GM18870 (cell line): ENCODE results near the gene PHF21A.

ENCODE experiments used
- ATAC-seq: cut with Tn5 transposase; IDR thresholded peaks from one replicate; pipeline ENCODE4 v1.9.1; 2021; ENCODE audit warnings: moderate library complexity; ENCODE audit not compliant: unreplicated experiment

PHF21A gene

DNA sequence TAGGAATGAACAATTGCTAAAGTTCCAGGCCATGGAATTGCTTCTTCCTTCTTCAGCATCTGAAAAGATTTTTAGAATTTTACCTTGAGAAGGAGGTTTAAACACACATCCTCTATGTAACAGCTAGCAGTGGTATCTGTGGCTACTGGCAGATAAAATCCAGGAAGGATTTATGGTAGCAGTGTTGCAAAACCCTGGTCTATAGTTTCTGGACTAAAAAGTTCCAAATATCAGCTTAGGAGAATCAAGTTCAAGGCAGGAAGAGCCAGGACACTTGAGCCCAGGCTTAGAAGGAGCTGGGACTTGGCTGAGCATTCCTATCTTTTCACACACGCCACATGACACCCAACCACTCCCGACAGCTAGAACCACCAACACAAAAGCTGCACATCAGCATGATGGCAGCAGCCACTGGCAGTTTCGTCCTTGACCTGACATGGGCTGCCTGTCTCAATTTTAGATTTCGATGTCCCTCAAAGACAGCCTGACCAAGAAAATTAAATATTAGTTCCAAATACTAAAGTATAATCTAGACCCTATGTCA, 184.7 kb downstream of the PHF21A start:
- ATAC-seq, result no peak

DNA sequence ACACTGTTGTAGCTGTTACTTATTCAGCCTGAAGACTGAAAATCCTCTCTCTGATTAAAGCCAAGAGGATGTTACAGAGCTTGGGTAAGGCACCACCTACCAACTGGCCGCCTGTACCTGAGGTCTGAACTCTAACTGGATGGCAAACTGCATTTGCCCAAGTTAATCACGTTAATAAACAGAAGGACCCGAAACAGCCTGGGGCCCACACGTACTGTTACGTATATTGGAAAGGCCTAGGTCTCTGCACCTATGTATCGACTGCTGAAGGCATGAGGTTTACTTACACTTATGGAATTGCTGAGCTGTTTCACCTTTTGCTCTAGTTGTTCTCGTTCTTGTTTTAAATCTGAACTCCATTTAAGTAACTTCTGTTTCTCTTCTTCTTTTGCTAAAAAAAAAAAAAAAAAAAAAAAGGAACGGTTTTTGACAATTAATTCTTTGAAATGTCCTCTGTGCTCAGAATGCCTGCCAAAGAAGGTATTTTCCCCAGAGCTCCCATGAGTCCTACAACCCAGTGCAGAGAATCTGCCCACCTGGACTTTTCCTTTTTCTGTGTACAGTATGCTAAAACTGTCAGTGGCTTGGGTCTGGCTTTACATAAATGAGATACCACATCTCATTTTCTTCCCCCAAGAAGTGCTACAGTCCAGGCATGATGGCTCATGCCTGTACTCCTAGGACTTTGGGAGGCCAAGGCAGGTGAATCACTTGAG, 185.7 kb downstream of the PHF21A start:
- no peak for ATAC-seq

DNA sequence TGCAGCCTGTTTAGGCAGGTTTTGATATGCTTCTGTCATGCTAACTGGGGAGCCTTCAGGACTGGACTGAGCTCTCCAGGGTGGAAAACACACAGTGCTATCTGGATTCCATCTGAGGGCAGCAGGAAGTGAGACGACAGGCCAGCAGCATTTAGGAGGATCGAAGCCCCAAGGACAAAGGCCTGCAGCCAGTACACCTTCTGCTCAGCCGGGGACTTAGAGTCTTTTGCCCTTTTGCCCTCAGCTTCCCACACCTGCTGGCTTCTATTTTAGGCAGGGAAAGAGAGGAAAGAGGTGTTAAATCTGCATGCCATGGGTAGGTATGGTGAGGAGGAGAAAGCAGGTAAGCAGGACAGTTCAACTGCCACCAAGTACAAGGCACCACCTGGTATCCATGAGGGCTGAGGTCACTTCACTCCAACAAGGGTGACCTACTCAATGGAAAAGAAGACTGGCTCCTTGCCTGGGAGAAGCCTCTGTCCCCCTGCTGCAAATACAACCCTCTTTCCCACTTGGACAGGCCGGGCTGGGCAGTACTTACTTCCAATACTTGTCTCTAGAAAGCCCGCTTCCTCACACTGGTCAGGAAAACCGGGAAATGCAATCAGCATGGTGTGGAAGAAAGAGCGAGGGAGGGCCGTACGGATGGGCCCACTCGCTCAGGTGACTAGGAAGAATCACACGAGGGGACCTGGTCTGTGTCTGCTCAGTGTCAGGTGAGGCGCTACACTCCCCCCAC, 186.5 kb downstream of the PHF21A start:
- no peak for ATAC-seq

DNA sequence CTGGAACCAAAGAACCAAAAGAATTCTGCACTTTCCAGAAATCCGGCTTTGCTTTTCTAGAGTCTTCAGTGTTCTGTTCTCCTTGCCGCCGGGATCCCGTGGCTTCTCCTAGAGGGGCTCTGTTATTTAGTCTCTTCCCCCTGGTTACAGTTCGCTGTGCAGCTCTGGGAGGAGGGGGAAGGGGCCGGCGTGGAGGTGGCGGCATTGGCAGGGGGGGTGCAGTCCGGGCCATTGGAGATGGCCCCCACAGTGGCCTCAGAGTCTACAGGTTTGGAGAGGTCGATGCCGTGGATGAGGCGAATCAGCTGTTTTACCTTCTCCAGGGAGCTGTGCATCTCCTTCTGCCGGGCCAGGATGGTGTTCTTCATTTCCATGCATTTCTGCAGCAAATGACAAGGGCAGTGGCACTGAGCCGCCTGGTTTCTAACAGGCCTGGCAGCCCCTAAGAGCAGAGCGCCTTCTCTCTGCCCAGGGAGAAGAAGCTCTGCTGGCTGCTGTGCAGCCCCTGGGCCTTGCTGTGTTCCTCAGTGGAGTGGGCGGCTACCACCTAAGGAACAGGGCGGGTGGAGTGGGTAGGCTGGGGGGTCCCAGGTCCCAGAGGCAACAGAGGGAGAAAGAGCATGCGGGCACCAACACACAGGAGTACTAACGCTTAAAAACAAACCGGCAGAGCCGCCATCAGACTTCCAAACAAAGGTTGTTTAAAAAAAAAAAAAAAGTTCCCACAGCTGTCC, 187.2 kb downstream of the PHF21A start:
- no peak for ATAC-seq

DNA sequence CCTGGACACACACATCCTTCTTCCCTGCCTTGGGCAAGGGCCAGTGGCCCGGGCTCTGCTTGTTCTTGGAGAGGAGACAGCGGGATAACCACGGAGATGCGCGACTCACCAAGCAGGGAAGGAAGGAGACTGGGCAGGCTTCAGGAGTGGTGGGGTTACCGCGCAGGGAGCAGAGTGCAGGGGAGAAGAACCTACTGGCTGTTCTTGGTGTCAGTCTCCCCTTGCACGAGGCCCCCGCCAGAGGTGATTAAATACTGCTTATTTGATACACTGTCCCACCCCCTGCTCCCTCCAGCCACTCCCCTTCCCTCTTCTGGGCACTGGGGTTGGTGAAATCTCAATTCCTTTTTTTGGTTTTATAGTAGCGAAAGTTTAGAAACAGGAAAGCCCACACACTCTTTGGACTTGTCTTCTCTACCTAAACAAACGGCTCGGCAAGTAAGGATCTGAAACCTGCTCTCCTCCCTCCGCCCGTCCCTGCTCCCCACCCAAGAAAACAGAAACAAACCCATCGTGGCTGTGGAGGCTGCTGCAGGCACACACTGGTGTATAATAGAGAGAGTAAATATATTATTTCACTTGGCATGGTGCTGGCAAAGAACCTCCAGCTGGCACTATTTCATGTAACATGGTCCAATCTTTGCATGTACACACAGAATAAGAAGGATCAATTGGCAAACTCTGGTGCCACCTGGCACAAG, 188.0 kb downstream of the PHF21A start:
- ATAC-seq, result no peak

DNA sequence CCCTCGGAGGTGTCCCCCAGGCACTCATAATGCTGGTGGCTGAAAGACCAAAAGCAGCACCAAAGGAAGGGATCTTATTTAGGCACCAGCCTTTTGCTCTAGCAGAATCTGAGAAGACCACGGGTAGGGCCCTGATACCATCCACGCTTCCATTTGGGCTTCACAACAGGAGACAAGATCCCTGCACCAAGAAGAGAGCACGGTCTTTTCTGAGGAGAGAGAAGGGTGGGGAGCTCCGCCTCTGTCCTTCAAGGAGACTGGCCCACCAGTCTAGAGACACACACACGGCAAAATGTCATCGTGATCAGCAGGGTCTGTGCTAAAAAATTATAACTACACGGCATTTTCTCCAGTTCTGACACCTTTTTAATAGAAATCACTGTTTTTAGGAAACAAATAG, 189.0 kb downstream of the PHF21A start:
- ATAC-seq, result no peak

DNA sequence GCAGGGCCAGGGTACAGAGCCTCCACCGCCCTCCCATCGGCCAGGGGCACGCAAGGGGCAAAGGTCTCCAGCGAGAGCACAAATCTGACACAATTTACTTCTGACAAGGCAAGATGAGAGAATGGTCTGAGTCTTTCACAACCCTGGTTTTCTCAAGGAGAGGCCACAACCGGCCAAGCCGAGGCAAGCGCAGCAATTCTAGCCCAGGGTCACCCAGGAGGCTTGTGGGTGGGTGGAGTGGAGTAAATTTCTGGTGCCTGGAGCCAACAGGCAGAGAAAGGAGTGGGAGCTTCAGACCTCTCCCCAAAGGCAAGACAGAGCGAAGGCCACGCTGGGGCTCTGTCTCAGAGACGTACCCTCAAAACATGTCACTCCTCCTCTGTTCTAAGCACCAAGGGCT, 189.5 kb downstream of the PHF21A start:
- ATAC-seq, result no peak

DNA sequence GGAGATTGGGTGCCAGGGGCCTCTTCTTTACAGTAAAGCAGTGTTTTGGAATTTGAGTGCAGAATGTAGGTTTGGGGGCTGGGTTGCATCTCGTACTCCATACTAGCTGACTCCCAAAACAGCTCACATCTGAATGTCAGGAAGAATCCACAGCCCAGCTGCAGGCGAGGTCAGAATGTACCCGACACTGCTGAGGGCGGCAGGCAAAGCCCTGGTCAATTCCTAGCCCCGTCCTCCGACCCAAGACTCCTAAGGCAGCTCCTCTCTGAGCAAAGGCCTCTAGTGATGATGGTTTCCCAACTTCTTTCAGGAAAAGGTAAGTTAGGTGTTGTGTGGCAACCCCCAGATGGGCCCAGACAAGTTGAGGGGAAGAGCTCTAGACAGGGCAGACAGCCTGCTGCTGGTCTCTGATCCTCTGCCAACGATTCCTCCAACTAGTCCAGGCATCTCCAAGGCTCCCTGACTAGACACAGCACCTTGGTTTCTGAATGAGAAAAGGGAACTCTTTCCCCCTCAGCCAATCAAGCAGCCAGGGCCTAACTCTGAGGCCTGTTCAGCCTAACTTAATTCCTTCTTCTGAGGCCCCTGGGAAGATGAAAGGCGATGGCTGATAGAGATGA, 190.2 kb downstream of the PHF21A start:
- ATAC-seq, result no peak

DNA sequence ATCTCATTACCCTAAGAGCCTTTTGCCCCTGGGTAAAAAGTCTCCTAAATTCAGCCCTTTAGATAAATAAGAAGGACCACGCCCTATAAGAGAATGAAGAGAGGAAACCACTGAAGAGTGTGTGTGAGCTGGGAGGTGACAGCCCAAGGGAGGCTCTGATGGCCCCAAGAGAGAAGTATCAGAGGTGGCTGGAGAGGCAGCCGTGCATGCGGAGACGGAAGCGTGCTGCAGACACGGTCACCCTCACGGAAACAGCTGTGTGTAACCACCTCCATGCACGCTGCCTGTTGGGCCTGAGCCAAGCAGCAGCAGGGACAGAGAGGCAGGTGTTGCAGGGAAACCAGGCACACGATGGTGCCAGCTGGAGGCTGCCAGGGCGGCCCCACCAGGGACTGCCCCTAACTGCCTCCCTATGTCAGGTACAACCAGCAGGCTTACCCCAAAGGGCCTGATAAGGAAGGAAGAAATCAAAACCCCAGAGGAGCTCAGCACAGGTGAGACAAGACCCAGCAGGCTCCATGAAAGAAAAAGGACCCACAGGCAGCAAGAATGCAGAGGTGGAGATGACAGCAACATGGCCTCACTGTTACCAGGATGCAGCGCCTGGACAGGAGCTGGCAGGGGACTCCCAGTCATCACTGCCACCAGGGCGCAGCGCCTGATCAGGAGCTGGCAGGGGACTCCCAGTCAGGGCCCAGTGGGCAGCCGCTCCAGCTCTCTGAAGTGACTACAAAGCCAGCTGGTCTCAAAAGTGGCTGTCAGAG, 191.0 kb downstream of the PHF21A start:
- peak; percentile 91 for ATAC-seq

DNA sequence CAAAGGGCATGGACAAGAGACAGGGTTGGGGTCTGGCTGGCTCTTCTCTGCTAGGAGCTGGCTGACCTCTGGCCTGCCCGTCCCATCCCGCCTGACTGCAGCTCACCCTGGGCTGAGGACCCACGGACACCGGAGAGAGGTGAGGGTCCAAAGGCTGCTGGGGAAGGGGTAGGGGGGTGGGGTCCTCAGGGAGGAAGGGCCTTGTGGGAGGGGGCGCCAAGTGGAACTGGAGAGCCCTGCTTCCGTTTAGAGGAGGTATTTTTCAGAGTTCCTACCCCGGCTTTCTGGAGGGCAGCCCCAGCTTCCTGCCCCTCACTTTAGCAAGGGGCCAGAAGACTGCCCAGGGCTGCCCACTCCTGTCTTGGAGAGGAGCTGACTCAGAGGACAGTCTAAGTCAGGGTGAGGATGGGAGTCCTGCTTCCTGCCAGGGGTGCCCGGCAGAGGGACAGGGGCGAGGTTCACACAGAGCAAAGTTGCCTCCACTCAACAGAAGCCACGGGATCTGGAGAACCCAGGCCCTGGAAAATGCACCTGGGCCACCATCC, 191.7 kb downstream of the PHF21A start:
- no peak for ATAC-seq

DNA sequence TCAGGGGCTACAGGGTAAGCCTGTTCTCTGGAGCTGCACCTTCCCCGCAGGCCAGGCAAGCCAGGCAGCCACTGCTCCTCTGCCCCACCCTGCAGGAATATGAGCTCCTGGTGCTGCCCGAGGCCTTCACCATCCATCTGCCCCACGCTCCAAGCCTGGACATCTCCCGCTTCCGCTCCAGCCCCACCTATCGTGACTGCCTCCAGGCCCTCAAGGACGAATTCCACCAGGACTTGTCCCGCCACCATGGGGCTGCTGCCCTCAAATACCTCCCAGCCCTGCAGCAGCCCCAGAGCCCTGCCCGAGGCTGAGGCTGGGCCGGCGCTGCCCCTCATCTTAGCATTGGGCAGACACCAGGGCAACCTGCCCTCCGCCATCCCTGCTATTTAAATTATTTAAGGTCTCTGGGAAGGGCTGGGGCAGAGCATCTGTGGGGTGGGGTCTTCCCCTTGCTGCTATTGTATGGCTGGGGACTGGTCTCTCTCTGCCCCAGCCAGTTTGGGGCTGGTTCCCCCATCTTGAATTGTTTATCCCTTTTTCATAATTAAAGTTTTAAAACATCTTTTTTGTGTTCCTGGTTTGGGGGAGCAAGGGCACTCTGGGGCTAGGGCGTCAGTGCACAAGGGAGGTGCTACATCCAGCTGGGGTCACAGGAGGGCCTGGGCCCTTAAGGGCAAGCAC, 192.6 kb downstream of the PHF21A start:
- ATAC-seq, result no peak

DNA sequence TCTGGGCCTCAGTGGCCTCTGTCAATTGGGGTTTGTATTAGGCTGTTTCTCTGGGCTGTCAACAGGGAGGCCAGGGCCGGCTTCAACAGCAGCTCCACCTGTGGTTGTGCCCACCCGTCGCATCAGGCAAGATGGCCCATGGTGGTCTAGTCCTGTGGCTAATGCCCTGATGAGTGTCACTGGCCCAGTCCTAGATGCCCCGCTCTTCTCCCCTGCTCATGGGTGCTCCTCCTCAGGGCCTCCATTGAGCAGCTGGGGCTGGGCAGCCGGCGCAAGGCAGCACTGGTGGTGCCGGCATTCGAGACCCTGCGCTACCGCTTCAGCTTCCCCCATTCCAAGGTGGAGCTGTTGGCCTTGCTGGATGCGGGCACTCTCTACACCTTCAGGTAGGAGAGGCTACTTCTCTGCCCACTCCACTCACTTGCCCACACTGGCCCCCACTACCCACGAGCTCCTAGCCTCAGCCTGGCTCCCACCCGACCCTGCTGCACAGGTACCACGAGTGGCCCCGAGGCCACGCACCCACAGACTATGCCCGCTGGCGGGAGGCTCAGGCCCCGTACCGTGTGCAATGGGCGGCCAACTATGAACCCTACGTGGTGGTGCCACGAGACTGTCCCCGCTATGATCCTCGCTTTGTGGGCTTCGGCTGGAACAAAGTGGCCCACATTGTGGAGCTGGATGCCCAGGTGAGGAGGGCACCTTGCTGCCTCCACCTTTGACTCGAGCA, 193.4 kb downstream of the PHF21A start:
- no peak for ATAC-seq

DNA sequence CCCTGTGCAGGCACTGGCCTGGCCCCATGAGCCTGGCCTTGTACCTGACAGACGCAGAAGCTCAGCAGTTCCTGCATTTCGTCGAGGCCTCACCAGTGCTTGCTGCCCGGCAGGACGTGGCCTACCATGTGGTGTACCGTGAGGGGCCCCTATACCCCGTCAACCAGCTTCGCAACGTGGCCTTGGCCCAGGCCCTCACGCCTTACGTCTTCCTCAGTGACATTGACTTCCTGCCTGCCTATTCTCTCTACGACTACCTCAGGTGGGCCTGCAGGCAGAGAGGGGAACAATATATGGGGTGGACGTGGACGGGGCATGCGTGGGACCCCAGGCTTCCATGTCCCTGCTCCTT, 193.9 kb downstream of the PHF21A start:
- no peak for ATAC-seq

DNA sequence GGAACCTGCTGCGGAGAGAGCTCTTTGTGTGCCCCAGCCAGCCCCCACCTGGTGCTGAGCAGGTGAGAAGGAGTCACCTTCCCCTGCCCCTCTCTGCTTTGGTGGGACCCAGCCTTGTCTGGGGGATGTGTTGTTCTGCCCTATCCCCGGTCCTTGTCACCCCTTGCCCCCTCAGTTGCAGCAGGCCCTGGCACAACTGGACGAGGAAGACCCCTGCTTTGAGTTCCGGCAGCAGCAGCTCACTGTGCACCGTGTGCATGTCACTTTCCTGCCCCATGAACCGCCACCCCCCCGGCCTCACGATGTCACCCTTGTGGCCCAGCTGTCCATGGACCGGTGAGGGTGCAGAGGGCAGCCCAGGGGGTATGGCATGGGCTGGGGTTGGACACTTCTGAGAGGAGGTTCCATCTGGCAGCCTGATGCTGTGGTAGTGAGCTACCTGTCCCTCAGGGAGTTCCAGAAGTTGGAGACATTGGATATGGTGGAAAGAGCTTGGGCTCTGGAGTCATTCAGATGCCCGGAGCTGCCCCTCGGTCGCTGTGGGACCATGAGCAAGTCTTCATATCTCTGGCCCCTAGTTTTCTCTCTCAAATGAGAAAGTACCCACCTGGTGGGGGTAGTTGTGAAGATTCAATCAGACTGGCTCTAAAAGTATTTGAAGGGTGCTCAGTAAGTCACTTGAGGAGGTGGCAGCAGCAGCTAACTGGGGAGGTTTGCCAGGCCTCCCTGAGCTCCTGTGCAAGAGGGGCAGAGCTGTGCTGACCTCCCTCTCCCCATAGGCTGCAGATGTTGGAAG, 194.5 kb downstream of the PHF21A start:
- ATAC-seq, result no peak

DNA sequence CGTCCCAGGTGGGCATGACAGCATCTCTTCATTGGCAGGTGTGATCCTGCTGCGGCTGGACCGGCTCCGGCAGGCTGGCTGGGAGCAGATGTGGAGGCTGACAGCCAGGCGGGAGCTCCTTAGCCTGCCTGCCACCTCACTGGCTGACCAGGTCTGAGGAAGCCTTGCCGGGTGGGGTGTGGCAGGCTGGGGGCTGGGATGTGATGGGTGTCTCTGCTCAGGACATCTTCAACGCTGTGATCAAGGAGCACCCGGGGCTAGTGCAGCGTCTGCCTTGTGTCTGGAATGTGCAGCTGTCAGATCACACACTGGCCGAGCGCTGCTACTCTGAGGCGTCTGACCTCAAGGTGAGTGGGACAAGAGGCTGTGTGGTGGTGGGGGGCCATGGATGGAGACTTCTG, 195.3 kb downstream of the PHF21A start:
- no peak for ATAC-seq

DNA sequence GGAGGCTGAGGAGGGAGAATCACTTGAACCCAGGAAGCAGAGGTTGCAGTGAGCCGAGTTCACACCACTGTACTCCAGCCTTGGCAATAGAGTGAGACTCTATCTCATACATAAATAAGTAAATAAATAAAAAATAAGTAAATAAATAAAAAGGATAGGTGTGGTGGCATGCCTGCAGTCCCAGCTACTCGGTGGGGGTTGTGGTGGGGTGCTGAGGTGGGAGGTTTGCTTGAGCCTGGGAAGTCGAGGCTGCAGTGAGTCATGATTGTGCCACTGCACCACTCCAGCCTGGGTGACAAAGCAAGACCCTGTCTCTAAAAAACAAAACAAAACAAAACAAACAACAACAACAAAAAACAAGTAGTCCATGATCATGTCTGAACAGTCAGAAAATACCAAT, 195.7 kb downstream of the PHF21A start:
- ATAC-seq, result no peak

DNA sequence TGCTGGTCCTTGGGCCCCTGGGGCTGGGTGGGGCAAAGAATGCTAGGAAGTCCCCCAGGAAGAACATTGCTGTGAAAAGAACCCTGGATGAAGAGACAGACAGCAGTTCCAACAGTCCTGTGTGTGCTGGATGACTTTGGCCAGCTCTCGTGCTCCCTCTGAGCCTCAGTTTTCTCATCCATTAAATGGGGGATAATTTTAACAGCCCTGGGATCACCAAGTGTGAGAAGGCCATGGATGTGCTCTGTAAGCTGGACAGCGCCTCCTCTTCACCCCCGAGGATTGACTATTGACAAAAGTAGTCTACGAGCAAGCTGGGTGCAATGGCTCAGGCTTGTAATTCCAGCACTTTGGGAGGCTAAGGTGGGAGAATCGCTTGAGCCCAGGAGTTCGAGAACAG, 196.3 kb downstream of the PHF21A start:
- no peak for ATAC-seq
